Endothelial cell of umbilical vein (primary cell): ENCODE measurements around the gene SUGCT. TPM values are rescaled to one million over a fixed set of nuclear protein-coding genes. Genes with fewer than 3 reads are reported as not detected.

Source experiments
- BruUV-seq: library from RNA; stranded (reverse); fragments of 400-500 nt; replicated peaks from 2 replicates; lab custom pipeline; 2021; lab: Mats Ljungman, UMichigan
- CTCF ChIA-PET: fragments of 300-600, 350-600 bp; sonication (Branson Sonifier 250); formaldehyde crosslinking; loops from one replicate; lab custom pipeline; 2021; ENCODE audit warnings: antibody characterized with exemption, inconsistent platforms; lab: Charles Lee
- POLR2A ChIA-PET: fragments of 300-600, 350-600 bp; sonication (Branson Sonifier 250); formaldehyde crosslinking; loops from one replicate; lab custom pipeline; 2021; ENCODE audit warnings: antibody characterized with exemption, inconsistent platforms; lab: Charles Lee
- DNase-seq: peaks from one replicate; pipeline ENCODE4 v3.0.0-alpha.2; 2011; ENCODE audit warnings: low read depth, low spot score
- FAIRE-seq: peaks from 2 replicates; lab custom pipeline; 2011; peaks lifted over from hg19 to GRCh38; lab: Jason Lieb, UNC
- H2AFZ ChIP-seq: 2 replicates; pipeline ENCODE4 v1.6.0; 2012; ENCODE audit warnings: low read depth, low read length, control low read depth, inconsistent platforms
- H3K27ac ChIP-seq: 2 replicates; pipeline ENCODE4 v1.5.1; 2011; ENCODE audit warnings: low read depth, mild to moderate bottlenecking, control low read depth, low read length, moderate library complexity; ENCODE audit not compliant: insufficient read depth
- H3K27me3 ChIP-seq, 2 experiments: 2 replicates each; pipeline versions ENCODE4 v1.6.0 to v1.6.1; 2011; ENCODE audit warnings: low read length in 2 of 2, mixed read lengths in 1 of 2; ENCODE audit not compliant: control insufficient read depth in 2 of 2, insufficient read depth in 2 of 2
- H3K36me3 ChIP-seq, 2 experiments: 2 replicates in 1 of 2; 3 replicates in 1 of 2; pipeline ENCODE4 v1.5.1; 2011; ENCODE audit warnings: low read length in 2 of 2, mild to moderate bottlenecking in 1 of 2, moderate library complexity in 1 of 2; ENCODE audit not compliant: control insufficient read depth in 2 of 2, insufficient read depth in 2 of 2; ENCODE audit errors: extremely low read depth in 1 of 2
- H3K4me1 ChIP-seq: 3 replicates; pipeline ENCODE4 v1.5.1; 2011; ENCODE audit warnings: mild to moderate bottlenecking, low read length; ENCODE audit not compliant: control insufficient read depth, insufficient read depth; ENCODE audit errors: extremely low read depth
- H3K4me2 ChIP-seq: 2 replicates; pipeline ENCODE4 v1.6.1; 2011; ENCODE audit warnings: low read length, control low read depth, mixed read lengths; ENCODE audit not compliant: insufficient read depth
- H3K4me3 ChIP-seq, 3 experiments: fragments of 200-600 bp in 1 of 3; sonication (generic), shearing (Covaris generic) in 1 of 3; replicated peaks in 1 of 3; 2 replicates each; pipeline ENCODE4 v1.5.1; 2011 to 2016; ENCODE audit warnings: control low read depth in 3 of 3, low read length in 3 of 3, mild to moderate bottlenecking in 2 of 3, inconsistent platforms in 1 of 3, low read depth in 1 of 3, moderate library complexity in 1 of 3; ENCODE audit not compliant: insufficient read depth in 1 of 3
- H3K79me2 ChIP-seq: 2 replicates; pipeline ENCODE4 v1.6.0; 2012; ENCODE audit warnings: low read length, inconsistent platforms; ENCODE audit not compliant: control insufficient read depth, insufficient read depth
- H3K9ac ChIP-seq: replicated peaks from 2 replicates; pipeline ENCODE3; 2011; ENCODE audit warnings: low read length, control low read depth; ENCODE audit not compliant: insufficient read depth; ENCODE audit errors: extremely low read depth
- H3K9me1 ChIP-seq: replicated peaks from 3 replicates; pipeline ENCODE4 v1.6.0; 2011; ENCODE audit warnings: mild to moderate bottlenecking, low read length; ENCODE audit not compliant: control insufficient read depth, insufficient read depth; ENCODE audit errors: extremely low read depth
- H3K9me3 ChIP-seq: replicated peaks from 2 replicates; pipeline ENCODE4 v1.5.1; 2012; ENCODE audit warnings: low read length, inconsistent platforms; ENCODE audit not compliant: control insufficient read depth, insufficient read depth
- H4K20me1 ChIP-seq: replicated peaks from 2 replicates; pipeline ENCODE3; 2011; ENCODE audit warnings: mild to moderate bottlenecking, low read length; ENCODE audit not compliant: control insufficient read depth, insufficient read depth; ENCODE audit errors: extremely low read depth
- EZH2 ChIP-seq: IDR thresholded peaks from 2 replicates; pipeline ENCODE4 v1.6.1; 2012; ENCODE audit warnings: borderline replicate concordance, low read depth, mild to moderate bottlenecking, moderate library complexity, low read length, inconsistent platforms; ENCODE audit not compliant: severe bottlenecking
- FOS ChIP-seq: IDR thresholded peaks from 2 replicates; pipeline ENCODE4 v1.6.1; 2011; ENCODE audit warnings: mild to moderate bottlenecking, low read length, moderate library complexity, borderline replicate concordance; ENCODE audit not compliant: insufficient read depth
- MAX ChIP-seq: IDR thresholded peaks from 2 replicates; pipeline ENCODE4 v1.6.1; 2011; ENCODE audit not compliant: insufficient read depth, insufficient read length
- MYC ChIP-seq: IDR thresholded peaks from one replicate; pipeline ENCODE4 v1.6.1; 2011; ENCODE audit warnings: mild to moderate bottlenecking, low read depth, low read length
- POLR2A ChIP-seq: IDR thresholded peaks from 2 replicates; pipeline ENCODE4 v1.6.1; 2012; ENCODE audit warnings: low read depth, mild to moderate bottlenecking, control low read depth, low read length
- POLR2AphosphoS5 ChIP-seq: IDR thresholded peaks from 2 replicates; pipeline ENCODE4 v1.6.1; 2012; ENCODE audit warnings: low read depth, mild to moderate bottlenecking, control low read depth, low read length, moderate library complexity; ENCODE audit not compliant: insufficient read depth
- dilution Hi-C: fragments of 300-500 bp; cut with MboI; formaldehyde crosslinking; loops from one replicate; pipeline ENCODE4 v1.15.0; 2019; ENCODE audit warnings: low sequenced_read_pairs; ENCODE audit not compliant: extremely low pct_ligation_motif_present
- intact Hi-C: fragments of 100-400 bp; cut with micrococcal nuclease; formaldehyde crosslinking; loops from one replicate; pipeline ENCODE4 v1.10.0; 2022
- polyA plus RNA-seq, 4 experiments: library from polyadenylated mRNA; depleted of rRNA in 3 of 4; stranded (reverse) in 3 of 4; unstranded in 1 of 4; fragments of >200 nt; gene quantifications; 2 replicates each; pipeline versions ENCODE4 v1.2.1 to v1.2.3, GENCODE V29; 2011 to 2012; ENCODE audit warnings: missing spikeins in 1 of 4
- total RNA-seq: library from RNA; stranded (reverse); gene quantifications from 2 replicates; pipeline ENCODE4 v1.2.3, GENCODE V29; 2021
- TF ChIP-seq, protein P1 (sequence below), 2 donors: IDR thresholded peaks; 1 replicate in 1 of 2; 2 replicates in 1 of 2; pipeline ENCODE4 v1.5.1; 2011; ENCODE audit warnings: low read length in 2 of 2, mild to moderate bottlenecking in 2 of 2, moderate library complexity in 2 of 2, control low read depth in 1 of 2, inconsistent platforms in 1 of 2, low read depth in 1 of 2; ENCODE audit not compliant: insufficient read depth in 1 of 2; ENCODE audit errors: extremely low read depth in 1 of 2

SUGCT gene
- total and polyA plus RNA-seq, 2 donors (not counting 3 experiments of a cell fraction or from before 2014, with no cell fraction given): 1.2 to 1.4 TPM

DNA sequence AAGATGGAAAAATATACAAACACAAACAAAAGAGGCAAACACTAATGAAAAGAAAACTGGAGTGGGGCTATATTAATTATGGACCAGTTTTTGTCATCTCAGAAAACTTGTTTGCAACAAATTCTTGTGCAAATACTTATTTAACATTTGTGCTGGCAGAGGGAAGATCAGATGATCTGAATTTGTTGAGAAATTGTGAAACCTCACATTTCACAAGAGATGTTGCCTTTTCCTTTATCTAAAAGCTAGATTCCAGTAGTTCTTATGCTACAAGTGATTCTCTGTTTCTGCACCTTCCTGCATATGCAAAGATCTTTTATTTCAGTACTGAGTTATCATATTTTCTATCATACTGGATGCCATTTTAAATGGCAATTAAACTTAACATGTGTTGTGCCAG is 320.7 kb downstream of the SUGCT start:
- Histone ChIP-seq H3K79me2 (no peaks in the 10 kb centered on the region), H3K4me1 (no peaks in the 10 kb centered on the region), H3K4me3 (no peak overlapping the region), H3K27ac (no peak overlapping the region), H3K36me3 (no peaks in the 10 kb centered on the region), H3K4me2 (no peak overlapping the region), H2AFZ (no peak overlapping the region), H3K9ac (no peak overlapping the region), H3K9me1 (no peaks in the 10 kb centered on the region), H3K9me3 (no peaks in the 10 kb centered on the region), H4K20me1 (no peaks in the 10 kb centered on the region), H3K27me3 (no peaks in the 10 kb centered on the region)
- intact Hi-C loops (no loop called here), dilution Hi-C loops (no loop called here)
- ChIA-PET POLR2A (no interaction called here), CTCF (no interaction called here)
- FAIRE-seq (no peak), DNase-seq (no peak)
- no TSS peak for BruUV-seq
- TF ChIP-seq FOS (no peak), EZH2 (no peak), MAX (no peak), POLR2A (no peak), MYC (no peak), POLR2AphosphoS5 (no peak)
- TF ChIP-seq, protein P1, sequence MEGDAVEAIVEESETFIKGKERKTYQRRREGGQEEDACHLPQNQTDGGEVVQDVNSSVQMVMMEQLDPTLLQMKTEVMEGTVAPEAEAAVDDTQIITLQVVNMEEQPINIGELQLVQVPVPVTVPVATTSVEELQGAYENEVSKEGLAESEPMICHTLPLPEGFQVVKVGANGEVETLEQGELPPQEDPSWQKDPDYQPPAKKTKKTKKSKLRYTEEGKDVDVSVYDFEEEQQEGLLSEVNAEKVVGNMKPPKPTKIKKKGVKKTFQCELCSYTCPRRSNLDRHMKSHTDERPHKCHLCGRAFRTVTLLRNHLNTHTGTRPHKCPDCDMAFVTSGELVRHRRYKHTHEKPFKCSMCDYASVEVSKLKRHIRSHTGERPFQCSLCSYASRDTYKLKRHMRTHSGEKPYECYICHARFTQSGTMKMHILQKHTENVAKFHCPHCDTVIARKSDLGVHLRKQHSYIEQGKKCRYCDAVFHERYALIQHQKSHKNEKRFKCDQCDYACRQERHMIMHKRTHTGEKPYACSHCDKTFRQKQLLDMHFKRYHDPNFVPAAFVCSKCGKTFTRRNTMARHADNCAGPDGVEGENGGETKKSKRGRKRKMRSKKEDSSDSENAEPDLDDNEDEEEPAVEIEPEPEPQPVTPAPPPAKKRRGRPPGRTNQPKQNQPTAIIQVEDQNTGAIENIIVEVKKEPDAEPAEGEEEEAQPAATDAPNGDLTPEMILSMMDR (IDR thresholded peaks at IDR 0.05; ENCODE audit: extremely low read depth in 1 of 2, insufficient read depth in 1 of 2, low read depth in 1 of 2, low read length in 2 of 2): no peak
